HepG2 (cell line): Measurements from ENCODE around the gene SH2D3A. TPM values are rescaled to one million over a fixed set of nuclear protein-coding genes. Genes with fewer than 3 reads are reported as not detected.
A peak's percentile ranks its signal among the peaks of the same experiment; 100 is the strongest.

ENCODE experiments used
- FOXA1 ChIP-seq, 2 experiments: fragments of 450-650 bp in 1 of 2; sonication (generic) in 1 of 2; formaldehyde crosslinking in 1 of 2; IDR thresholded peaks; 2 replicates each; pipeline versions ENCODE4 v1.4.0 to v1.6.1; 2016 to 2020; ENCODE audit warnings: missing genetic modification reagents in 1 of 2
- HOXA5 ChIP-seq: sonication (generic); formaldehyde crosslinking; IDR thresholded peaks from 2 replicates; pipeline ENCODE4 v1.4.0; 2020; ENCODE audit warnings: missing genetic modification reagents
- KAT8 ChIP-seq: IDR thresholded peaks from 2 replicates; pipeline ENCODE4 v1.6.1; 2016; ENCODE audit warnings: missing genetic modification reagents, missing compliant biosample characterization
- MTA1 ChIP-seq: sonication (generic); formaldehyde crosslinking; IDR thresholded peaks from 2 replicates; pipeline ENCODE4 v1.4.0; 2020; ENCODE audit warnings: missing genetic modification reagents, mild to moderate bottlenecking, borderline replicate concordance
- POLR2A ChIP-seq, 2 experiments: IDR thresholded peaks; 2 replicates each; pipeline ENCODE4 v1.6.1; 2011; ENCODE audit warnings: low read depth in 2 of 2, low read length in 2 of 2, mild to moderate bottlenecking in 1 of 2, moderate library complexity in 1 of 2; ENCODE audit not compliant: insufficient read depth in 1 of 2
- RELA ChIP-seq: sonication (generic); formaldehyde crosslinking; IDR thresholded peaks from 2 replicates; pipeline ENCODE4 v1.4.0; 2020; ENCODE audit warnings: missing genetic modification reagents
- SKI ChIP-seq: fragments of 450-650 bp; IDR thresholded peaks from one replicate; pipeline ENCODE4 v1.6.1; 2018; ENCODE audit warnings: mild to moderate bottlenecking; ENCODE audit not compliant: partially characterized antibody
- SMARCC2 ChIP-seq: fragments of 450-650 bp; IDR thresholded peaks from 2 replicates; pipeline ENCODE4 v1.6.1; 2017; ENCODE audit warnings: antibody characterized with exemption, mild to moderate bottlenecking
- ZNF124 ChIP-seq: sonication (generic); formaldehyde crosslinking; IDR thresholded peaks from 2 replicates; pipeline ENCODE4 v1.4.0; 2020; ENCODE audit warnings: missing genetic modification reagents
- ZNF235 ChIP-seq: sonication (generic); formaldehyde crosslinking; IDR thresholded peaks from 2 replicates; pipeline ENCODE4 v1.8.1; 2023; ENCODE audit warnings: mild to moderate bottlenecking, missing genetic modification reagents, borderline replicate concordance
- ZNF256 ChIP-seq: sonication (generic); formaldehyde crosslinking; conservative IDR thresholded peaks from 2 replicates; pipeline ENCODE4 v1.4.0; 2020; ENCODE audit warnings: missing genetic modification reagents
- ZNF430 ChIP-seq: sonication (generic); formaldehyde crosslinking; IDR thresholded peaks from 2 replicates; pipeline ENCODE4 v1.9.0; 2021; ENCODE audit warnings: mild to moderate bottlenecking, missing genetic modification reagents
- polyA plus RNA-seq, 8 experiments: library from polyadenylated mRNA; depleted of rRNA in 3 of 8; stranded (reverse) in 7 of 8; unstranded in 1 of 8; fragments of >200 nt; fragmentation: Illumina TruSeq in 4 of 8; extraction: Trizol in 4 of 8; gene quantifications; 2 replicates each; pipeline versions ENCODE4 v1.2.1 to v1.2.3, GENCODE V29; 2011 to 2016; ENCODE audit warnings: low read depth in 4 of 8, missing spikeins in 1 of 8, mixed read lengths in 1 of 8; ENCODE audit not compliant: insufficient read depth in 1 of 8
- total RNA-seq, 5 experiments: library from RNA; depleted of rRNA; stranded (reverse); fragments of >200 nt; fragmentation: Illumina TruSeq; extraction: Trizol; gene quantifications; 2 replicates each; pipeline ENCODE4 v1.2.3, GENCODE V29; 2016; ENCODE audit warnings: low read depth in 1 of 5
- TF ChIP-seq, protein P1 (sequence below): sonication (generic); formaldehyde crosslinking; IDR thresholded peaks from 2 replicates; pipeline ENCODE4 v1.5.0; 2020; ENCODE audit warnings: mild to moderate bottlenecking, missing genetic modification reagents, borderline replicate concordance
- TF ChIP-seq, protein P2 (sequence below): sonication (generic); formaldehyde crosslinking; IDR thresholded peaks from 2 replicates; pipeline ENCODE4 v1.5.1; 2020; ENCODE audit warnings: mild to moderate bottlenecking, missing genetic modification reagents, moderate library complexity
- TF ChIP-seq, protein P3 (sequence below): sonication (generic); formaldehyde crosslinking; IDR thresholded peaks from 2 replicates; pipeline ENCODE4 v1.8.0; 2022; ENCODE audit warnings: missing genetic modification reagents, mild to moderate bottlenecking, inconsistent platforms, borderline replicate concordance
- TF ChIP-seq, protein P4 (sequence below): sonication (generic); formaldehyde crosslinking; IDR thresholded peaks from 2 replicates; pipeline ENCODE4 v1.4.0; 2020; ENCODE audit warnings: missing genetic modification reagents

The SH2D3A gene
- total and polyA plus RNA-seq, 2 of the 13 experiments (the other 11 are each of a cell fraction or from before 2014, with no cell fraction given) = 1.0 to 2.2 TPM

DNA sequence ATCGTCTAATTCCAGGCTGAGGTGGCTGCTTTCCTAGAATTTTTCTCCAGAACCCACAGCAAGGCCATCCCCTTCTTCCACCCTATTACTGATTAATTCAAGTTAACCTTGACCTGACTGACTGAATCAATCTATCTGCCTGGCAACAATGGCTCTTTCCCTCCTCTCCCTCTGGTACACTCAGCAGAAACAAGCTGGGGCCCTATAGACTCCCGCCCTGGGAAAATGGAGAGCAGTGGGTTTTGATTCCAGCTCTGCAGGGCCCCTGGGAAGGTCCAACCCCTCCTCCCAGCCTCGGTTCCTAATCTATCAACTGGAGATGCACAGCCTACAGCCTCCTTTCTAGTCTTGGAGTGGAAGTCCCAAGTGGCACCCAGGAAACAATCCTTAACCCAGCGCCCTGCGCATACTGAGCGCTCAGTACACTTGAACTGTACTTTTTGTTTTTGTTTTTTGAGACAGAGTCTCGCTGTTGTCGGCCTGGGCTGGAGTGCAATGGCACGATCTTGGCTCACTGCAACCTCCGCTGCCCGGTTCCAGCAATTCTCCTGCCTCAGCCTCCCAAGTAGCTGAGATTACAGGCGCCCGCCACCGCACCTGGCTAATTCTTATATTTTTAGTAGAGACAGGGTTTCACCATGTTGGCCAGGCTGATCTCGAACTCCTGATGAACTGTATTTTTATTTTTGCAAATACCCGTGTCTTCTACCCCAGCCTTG lies 41.6 kb downstream of the SH2D3A start (continued):
- TF ChIP-seq, protein P1, sequence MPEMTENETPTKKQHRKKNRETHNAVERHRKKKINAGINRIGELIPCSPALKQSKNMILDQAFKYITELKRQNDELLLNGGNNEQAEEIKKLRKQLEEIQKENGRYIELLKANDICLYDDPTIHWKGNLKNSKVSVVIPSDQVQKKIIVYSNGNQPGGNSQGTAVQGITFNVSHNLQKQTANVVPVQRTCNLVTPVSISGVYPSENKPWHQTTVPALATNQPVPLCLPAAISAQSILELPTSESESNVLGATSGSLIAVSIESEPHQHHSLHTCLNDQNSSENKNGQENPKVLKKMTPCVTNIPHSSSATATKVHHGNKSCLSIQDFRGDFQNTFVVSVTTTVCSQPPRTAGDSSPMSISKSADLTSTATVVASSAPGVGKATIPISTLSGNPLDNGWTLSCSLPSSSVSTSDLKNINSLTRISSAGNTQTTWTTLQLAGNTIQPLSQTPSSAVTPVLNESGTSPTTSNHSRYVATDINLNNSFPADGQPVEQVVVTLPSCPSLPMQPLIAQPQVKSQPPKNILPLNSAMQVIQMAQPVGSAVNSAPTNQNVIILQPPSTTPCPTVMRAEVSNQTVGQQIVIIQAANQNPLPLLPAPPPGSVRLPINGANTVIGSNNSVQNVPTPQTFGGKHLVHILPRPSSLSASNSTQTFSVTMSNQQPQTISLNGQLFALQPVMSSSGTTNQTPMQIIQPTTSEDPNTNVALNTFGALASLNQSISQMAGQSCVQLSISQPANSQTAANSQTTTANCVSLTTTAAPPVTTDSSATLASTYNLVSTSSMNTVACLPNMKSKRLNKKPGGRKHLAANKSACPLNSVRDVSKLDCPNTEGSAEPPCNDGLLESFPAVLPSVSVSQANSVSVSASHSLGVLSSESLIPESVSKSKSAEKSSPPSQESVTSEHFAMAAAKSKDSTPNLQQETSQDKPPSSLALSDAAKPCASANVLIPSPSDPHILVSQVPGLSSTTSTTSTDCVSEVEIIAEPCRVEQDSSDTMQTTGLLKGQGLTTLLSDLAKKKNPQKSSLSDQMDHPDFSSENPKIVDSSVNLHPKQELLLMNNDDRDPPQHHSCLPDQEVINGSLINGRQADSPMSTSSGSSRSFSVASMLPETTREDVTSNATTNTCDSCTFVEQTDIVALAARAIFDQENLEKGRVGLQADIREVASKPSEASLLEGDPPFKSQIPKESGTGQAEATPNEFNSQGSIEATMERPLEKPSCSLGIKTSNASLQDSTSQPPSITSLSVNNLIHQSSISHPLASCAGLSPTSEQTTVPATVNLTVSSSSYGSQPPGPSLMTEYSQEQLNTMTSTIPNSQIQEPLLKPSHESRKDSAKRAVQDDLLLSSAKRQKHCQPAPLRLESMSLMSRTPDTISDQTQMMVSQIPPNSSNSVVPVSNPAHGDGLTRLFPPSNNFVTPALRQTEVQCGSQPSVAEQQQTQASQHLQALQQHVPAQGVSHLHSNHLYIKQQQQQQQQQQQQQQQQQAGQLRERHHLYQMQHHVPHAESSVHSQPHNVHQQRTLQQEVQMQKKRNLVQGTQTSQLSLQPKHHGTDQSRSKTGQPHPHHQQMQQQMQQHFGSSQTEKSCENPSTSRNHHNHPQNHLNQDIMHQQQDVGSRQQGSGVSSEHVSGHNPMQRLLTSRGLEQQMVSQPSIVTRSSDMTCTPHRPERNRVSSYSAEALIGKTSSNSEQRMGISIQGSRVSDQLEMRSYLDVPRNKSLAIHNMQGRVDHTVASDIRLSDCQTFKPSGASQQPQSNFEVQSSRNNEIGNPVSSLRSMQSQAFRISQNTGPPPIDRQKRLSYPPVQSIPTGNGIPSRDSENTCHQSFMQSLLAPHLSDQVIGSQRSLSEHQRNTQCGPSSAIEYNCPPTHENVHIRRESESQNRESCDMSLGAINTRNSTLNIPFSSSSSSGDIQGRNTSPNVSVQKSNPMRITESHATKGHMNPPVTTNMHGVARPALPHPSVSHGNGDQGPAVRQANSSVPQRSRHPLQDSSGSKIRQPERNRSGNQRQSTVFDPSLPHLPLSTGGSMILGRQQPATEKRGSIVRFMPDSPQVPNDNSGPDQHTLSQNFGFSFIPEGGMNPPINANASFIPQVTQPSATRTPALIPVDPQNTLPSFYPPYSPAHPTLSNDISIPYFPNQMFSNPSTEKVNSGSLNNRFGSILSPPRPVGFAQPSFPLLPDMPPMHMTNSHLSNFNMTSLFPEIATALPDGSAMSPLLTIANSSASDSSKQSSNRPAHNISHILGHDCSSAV (CRISPR knock-in tag) = no peak
- 0 out of 2 replicates have a peak, but pooled peaks have one; percentile 29 for TF ChIP-seq KAT8 (CRISPR knock-in tag)
- TF ChIP-seq MTA1 (CRISPR knock-in tag) = no peak
- no peak for TF ChIP-seq ZNF124
- TF ChIP-seq ZNF430 = peak; percentile 26; the same call in 1 of the 2 replicates
- peak; percentile 35 for TF ChIP-seq SKI
- no peak for TF ChIP-seq ZNF256
- TF ChIP-seq, protein P2, sequence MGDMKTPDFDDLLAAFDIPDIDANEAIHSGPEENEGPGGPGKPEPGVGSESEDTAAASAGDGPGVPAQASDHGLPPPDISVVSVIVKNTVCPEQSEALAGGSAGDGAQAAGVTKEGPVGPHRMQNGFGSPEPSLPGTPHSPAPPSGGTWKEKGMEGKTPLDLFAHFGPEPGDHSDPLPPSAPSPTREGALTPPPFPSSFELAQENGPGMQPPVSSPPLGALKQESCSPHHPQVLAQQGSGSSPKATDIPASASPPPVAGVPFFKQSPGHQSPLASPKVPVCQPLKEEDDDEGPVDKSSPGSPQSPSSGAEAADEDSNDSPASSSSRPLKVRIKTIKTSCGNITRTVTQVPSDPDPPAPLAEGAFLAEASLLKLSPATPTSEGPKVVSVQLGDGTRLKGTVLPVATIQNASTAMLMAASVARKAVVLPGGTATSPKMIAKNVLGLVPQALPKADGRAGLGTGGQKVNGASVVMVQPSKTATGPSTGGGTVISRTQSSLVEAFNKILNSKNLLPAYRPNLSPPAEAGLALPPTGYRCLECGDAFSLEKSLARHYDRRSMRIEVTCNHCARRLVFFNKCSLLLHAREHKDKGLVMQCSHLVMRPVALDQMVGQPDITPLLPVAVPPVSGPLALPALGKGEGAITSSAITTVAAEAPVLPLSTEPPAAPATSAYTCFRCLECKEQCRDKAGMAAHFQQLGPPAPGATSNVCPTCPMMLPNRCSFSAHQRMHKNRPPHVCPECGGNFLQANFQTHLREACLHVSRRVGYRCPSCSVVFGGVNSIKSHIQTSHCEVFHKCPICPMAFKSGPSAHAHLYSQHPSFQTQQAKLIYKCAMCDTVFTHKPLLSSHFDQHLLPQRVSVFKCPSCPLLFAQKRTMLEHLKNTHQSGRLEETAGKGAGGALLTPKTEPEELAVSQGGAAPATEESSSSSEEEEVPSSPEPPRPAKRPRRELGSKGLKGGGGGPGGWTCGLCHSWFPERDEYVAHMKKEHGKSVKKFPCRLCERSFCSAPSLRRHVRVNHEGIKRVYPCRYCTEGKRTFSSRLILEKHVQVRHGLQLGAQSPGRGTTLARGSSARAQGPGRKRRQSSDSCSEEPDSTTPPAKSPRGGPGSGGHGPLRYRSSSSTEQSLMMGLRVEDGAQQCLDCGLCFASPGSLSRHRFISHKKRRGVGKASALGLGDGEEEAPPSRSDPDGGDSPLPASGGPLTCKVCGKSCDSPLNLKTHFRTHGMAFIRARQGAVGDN (CRISPR knock-in tag) = peak; percentile 47
- peak in 1 of 2 experiments; percentile 42; a peak in 2 of 4 replicates for TF ChIP-seq POLR2A (IDR thresholded peaks at IDR 0.05; ENCODE audit: insufficient read depth in 1 of 2, low read depth in 2 of 2, low read length in 2 of 2)
- TF ChIP-seq, protein P3, sequence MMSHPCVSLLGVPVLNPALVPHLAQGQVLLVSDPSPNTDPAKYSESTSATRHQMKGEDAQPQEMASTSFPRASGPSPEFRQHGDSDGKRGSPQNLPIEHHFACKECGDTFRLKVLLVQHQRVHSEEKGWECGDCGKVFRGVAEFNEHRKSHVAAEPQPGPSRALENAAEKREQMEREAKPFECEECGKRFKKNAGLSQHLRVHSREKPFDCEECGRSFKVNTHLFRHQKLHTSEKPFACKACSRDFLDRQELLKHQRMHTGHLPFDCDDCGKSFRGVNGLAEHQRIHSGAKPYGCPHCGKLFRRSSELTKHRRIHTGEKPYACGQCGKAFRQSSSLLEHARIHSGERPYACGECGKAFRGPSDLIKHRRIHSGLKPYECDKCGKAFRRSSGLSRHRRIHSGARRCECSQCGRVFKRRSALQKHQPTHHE = no peak
- 0 out of 2 replicates have a peak, but pooled peaks have one; percentile 38 for TF ChIP-seq HOXA5 (CRISPR knock-in tag)
- TF ChIP-seq FOXA1 (IDR thresholded peaks at IDR 0.05) = no peak
- no peak for TF ChIP-seq FOXA1 (CRISPR knock-in tag; IDR thresholded peaks at IDR 0.05)
- TF ChIP-seq, protein P4, sequence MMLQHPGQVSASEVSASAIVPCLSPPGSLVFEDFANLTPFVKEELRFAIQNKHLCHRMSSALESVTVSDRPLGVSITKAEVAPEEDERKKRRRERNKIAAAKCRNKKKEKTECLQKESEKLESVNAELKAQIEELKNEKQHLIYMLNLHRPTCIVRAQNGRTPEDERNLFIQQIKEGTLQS (CRISPR knock-in tag) = no peak
- no peak for TF ChIP-seq RELA
- no peak for TF ChIP-seq SMARCC2
- TF ChIP-seq ZNF235 (CRISPR knock-in tag) = no peak
